Tibial nerve (tissue), 4 donors: Measurements from ENCODE around the gene ADD2. TPM values are rescaled to one million over a fixed set of nuclear protein-coding genes. Genes with fewer than 3 reads are reported as not detected.
"Not testable (repeated sequence)": the region's sequence is repeated elsewhere in the genome, so short reads cannot be mapped to it uniquely, and the experiment has no call there.

Source experiments
- DNase-seq, 2 donors: peaks; one replicate each; pipeline ENCODE4 v3.0.0-alpha.2; 2019; ENCODE audit warnings: low spot score in 2 of 2
- H3K27ac ChIP-seq, 4 donors: fragments of 200-600 bp; sonication (generic) in 3 of 4; one replicate each; pipeline ENCODE4 v1.5.1; 2017 to 2019; ENCODE audit warnings: mild to moderate bottlenecking in 1 of 4
- H3K27me3 ChIP-seq, 2 donors: fragments of 200-600 bp; sonication (generic) in 1 of 2; one replicate each; pipeline versions ENCODE4 v1.5.1 to v1.6.0; 2017 to 2019
- H3K36me3 ChIP-seq, 3 donors: fragments of 200-600 bp; sonication (generic); one replicate each; pipeline ENCODE4 v1.5.1; 2018 to 2019
- H3K4me1 ChIP-seq, 4 donors: fragments of 200-600 bp; sonication (generic) in 3 of 4; one replicate each; pipeline ENCODE4 v1.5.1; 2017 to 2019
- H3K4me3 ChIP-seq, 4 donors: fragments of 200-600 bp; sonication (generic) in 3 of 4; one replicate each; pipeline ENCODE4 v1.5.1; 2017 to 2019; ENCODE audit warnings: mild to moderate bottlenecking in 1 of 4, moderate library complexity in 1 of 4
- H3K9me3 ChIP-seq, 4 donors: fragments of 200-600 bp; sonication (generic) in 3 of 4; one replicate each; pipeline ENCODE4 v1.5.1; 2017 to 2019
- CTCF ChIP-seq, 5 experiments: fragments of 200-600 bp in 3 of 5; fragments of 450-650 bp in 2 of 5; sonication (generic) in 3 of 5; IDR thresholded peaks; one replicate each; pipeline ENCODE4 v1.5.1; 2016 to 2019; ENCODE audit warnings: antibody characterized with exemption in 5 of 5, mild to moderate bottlenecking in 3 of 5, moderate library complexity in 2 of 5
- EP300 ChIP-seq, 2 donors: sonication (generic); formaldehyde crosslinking; IDR thresholded peaks; one replicate each; pipeline ENCODE4 v1.6.1; 2017; ENCODE audit warnings: antibody characterized with exemption in 2 of 2, mild to moderate bottlenecking in 1 of 2
- POLR2A ChIP-seq, 2 donors: fragments of 450-650 bp; IDR thresholded peaks; one replicate each; pipeline ENCODE4 v1.6.1; 2017; ENCODE audit warnings: antibody characterized with exemption in 2 of 2, mild to moderate bottlenecking in 2 of 2, moderate library complexity in 2 of 2
- WGBS, 2 donors: methylation state at CpG; one replicate each; pipeline ENCODE4 v1.1.5; 2018; 5-methylcytosine and 5-hydroxymethylcytosine counted together
- total RNA-seq, 4 donors: library from RNA; depleted of rRNA; stranded (reverse); fragments of >200 nt; gene quantifications; one replicate each; pipeline ENCODE4 v1.1.0, GENCODE V29; 2016

ADD2 gene
- total RNA-seq, 4 donors from 2014 or later, result 0.63 to 6.0 (median 3.2) TPM

- 70 to 71% methylated on average over 11 of the region's 11 CpGs for WGBS, 2 donors
- Histone ChIP-seq H3K36me3 (no peaks in the 10 kb centered on the region), H3K27ac (no peak overlapping the region), H3K27me3 (peaks cover 0 to 23% of the 10 kb centered on the region in 2 donors), H3K4me3 (no peak overlapping the region), H3K4me1 (no peaks in the 10 kb centered on the region), H3K9me3 (peaks cover 0 to 3% (median 0%) of the 10 kb centered on the region in 4 donors)
- TF ChIP-seq EP300 (IDR thresholded peaks at IDR 0.05) (no peak), POLR2A (IDR thresholded peaks at IDR 0.05) (no peak), CTCF (IDR thresholded peaks at IDR 0.05) (no peak)
- DNase-seq, result no peak
Measured at GRCh38 chr2:70656421-70657010, 111.5 kb downstream of the ADD2 start.

GRCh38 chr2:70655786-70656185, 112.2 kb downstream of the ADD2 start:
- H3K27me3 ChIP-seq, result peaks cover 0 to 23% of the 10 kb centered on the region in 2 donors
- WGBS, 2 donors, result 76 to 79% methylated on average over 4 of the region's 4 CpGs
- no peaks in the 10 kb centered on the region for H3K36me3 ChIP-seq
- no peak overlapping the region for H3K27ac ChIP-seq
- no peak for DNase-seq
- TF ChIP-seq EP300 (IDR thresholded peaks at IDR 0.05) (no peak), CTCF (IDR thresholded peaks at IDR 0.05) (no peak), POLR2A (IDR thresholded peaks at IDR 0.05) (no peak)
- H3K4me3 ChIP-seq, result no peak overlapping the region
- peaks cover 0 to 7% (median 0%) of the 10 kb centered on the region in 4 donors for H3K9me3 ChIP-seq
- H3K4me1 ChIP-seq, result no peaks in the 10 kb centered on the region

GRCh38 chr2:70655211-70655610, 112.8 kb downstream of the ADD2 start:
- not testable (repeated sequence) for H3K9me3 ChIP-seq, DNase-seq, H3K27ac ChIP-seq, H3K36me3 ChIP-seq, H3K4me1 ChIP-seq, H3K4me3 ChIP-seq
- 46 to 49% methylated on average over 6 of the region's 6 CpGs for WGBS, 2 donors
- H3K27me3 ChIP-seq, result peaks cover 0 to 23% of the 10 kb centered on the region in 2 donors

GRCh38 chr2:70651727-70652126, 116.3 kb downstream of the ADD2 start:
- Histone ChIP-seq H3K27ac (no peak overlapping the region), H3K4me1 (no peaks in the 10 kb centered on the region), H3K9me3 (peaks cover 0 to 7% (median 0%) of the 10 kb centered on the region in 4 donors), H3K4me3 (no peak overlapping the region), H3K36me3 (no peaks in the 10 kb centered on the region), H3K27me3 (peaks cover 0 to 23% of the 10 kb centered on the region in 2 donors)
- 88 to 94% methylated on average over 2 of the region's 2 CpGs for WGBS, 2 donors
- no peak for DNase-seq
- TF ChIP-seq CTCF (IDR thresholded peaks at IDR 0.05), result no peak
- TF ChIP-seq EP300 (IDR thresholded peaks at IDR 0.05), result no peak
- no peak for TF ChIP-seq POLR2A (IDR thresholded peaks at IDR 0.05)

- H3K9me3 ChIP-seq, result peaks cover 0 to 7% (median 0%) of the 10 kb centered on the region in 4 donors
- TF ChIP-seq EP300 (IDR thresholded peaks at IDR 0.05), result no peak
- TF ChIP-seq POLR2A (IDR thresholded peaks at IDR 0.05), result no peak
- DNase-seq, result no peak
- no peak overlapping the region for H3K4me3 ChIP-seq
- no peaks in the 10 kb centered on the region for H3K36me3 ChIP-seq
- peaks cover 0 to 17% of the 10 kb centered on the region in 2 donors for H3K27me3 ChIP-seq
- H3K27ac ChIP-seq, result no peak overlapping the region
- no peaks in the 10 kb centered on the region for H3K4me1 ChIP-seq
Measured at GRCh38 chr2:70651014-70651413, 117.0 kb downstream of the ADD2 start.

- no peak for TF ChIP-seq POLR2A (IDR thresholded peaks at IDR 0.05)
- no peak for TF ChIP-seq EP300 (IDR thresholded peaks at IDR 0.05)
- no peak for TF ChIP-seq CTCF (IDR thresholded peaks at IDR 0.05)
- Histone ChIP-seq H3K9me3 (peaks cover 0 to 7% (median 0%) of the 10 kb centered on the region in 4 donors), H3K36me3 (no peaks in the 10 kb centered on the region), H3K27ac (no peak overlapping the region), H3K27me3 (peaks cover 0 to 4% of the 10 kb centered on the region in 2 donors), H3K4me1 (no peaks in the 10 kb centered on the region), H3K4me3 (no peak overlapping the region)
- WGBS, 2 donors, result 68 to 82% methylated on average over 3 of the region's 3 CpGs
- no peak for DNase-seq
Measured at GRCh38 chr2:70648961-70649360, 119.0 kb downstream of the ADD2 start.
